GM23248 (cell line): ENCODE measurements around the gene RYR3.

Experiments
- EZH2 ChIP-seq: fragments of 200-600 bp; sonication (generic); IDR thresholded peaks from 2 replicates; pipeline ENCODE4 v1.6.1; 2018; ENCODE audit warnings: antibody characterized with exemption, mild to moderate bottlenecking; ENCODE audit not compliant: insufficient read depth, poor library complexity, severe bottlenecking
- EZH2phosphoT487 ChIP-seq: fragments of 200-600 bp; sonication (generic); IDR thresholded peaks from 2 replicates; pipeline ENCODE4 v1.6.1; 2018; ENCODE audit warnings: antibody characterized with exemption, moderate library complexity, mild to moderate bottlenecking, low read depth; ENCODE audit not compliant: insufficient read depth

DNA sequence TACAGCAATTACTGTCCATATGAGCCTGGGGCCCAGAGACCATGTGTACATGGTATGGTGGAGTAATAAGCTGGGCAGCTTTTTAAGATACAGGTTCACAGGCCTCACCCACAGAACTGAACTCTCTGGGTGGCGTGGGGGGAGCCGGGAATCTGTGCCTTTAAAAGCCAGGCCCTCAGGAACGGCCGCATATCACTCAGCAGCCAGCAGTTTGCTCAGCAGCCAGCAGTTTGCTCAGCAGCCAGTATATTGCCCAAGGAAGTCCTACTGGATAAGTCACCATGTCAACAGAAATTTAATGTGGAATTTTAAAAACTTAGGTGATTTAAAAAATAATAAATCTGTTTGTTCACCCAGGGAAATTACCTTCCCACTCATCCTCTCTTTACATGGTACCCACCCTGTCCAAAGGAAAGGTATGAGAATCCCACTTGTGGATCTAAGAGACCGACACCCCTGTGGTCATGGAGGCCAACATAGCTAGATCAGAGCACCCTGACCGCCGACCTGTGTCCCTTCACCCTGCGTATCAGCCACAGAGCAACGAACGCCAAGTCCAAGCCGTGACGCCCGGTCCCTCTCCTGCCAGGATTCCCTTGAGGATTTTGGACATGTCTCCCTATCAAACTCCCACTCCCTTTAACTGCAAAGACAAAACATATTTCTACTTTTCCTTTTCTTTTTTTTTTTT lies 561.8 kb downstream of the RYR3 start:
- no peak for TF ChIP-seq EZH2phosphoT487
- TF ChIP-seq EZH2: no peak
